ENCODE measurements around the gene PRPS1.
"Not testable (repeated sequence)": the region's sequence is repeated elsewhere in the genome, so short reads cannot be mapped to it uniquely, and the experiment has no call there.

Gene PRPS1

GRCh38 chrX:107630031-107630689 is 1.9 kb downstream of the PRPS1 start:
- DNase-seq, result no peak

- no peak for DNase-seq
Measured at GRCh38 chrX:107632346-107632745, 4.0 kb downstream of the PRPS1 start.

- peak; percentile 18 to 33 for DNase-seq
Measured at GRCh38 chrX:107646735-107647134, 18.4 kb downstream of the PRPS1 start.

- DNase-seq, result no peak
Measured at GRCh38 chrX:107648332-107648731, 20.0 kb downstream of the PRPS1 start.

GRCh38 chrX:107654566-107654871 is 26.2 kb downstream of the PRPS1 start:
- DNase-seq, result no peak

- DNase-seq, result no peak
Measured at GRCh38 chrX:107654872-107655761, 26.8 kb downstream of the PRPS1 start.

- DNase-seq, result no peak
Measured at GRCh38 chrX:107656978-107657377, 28.7 kb downstream of the PRPS1 start.

GRCh38 chrX:107658660-107659059 is 30.4 kb downstream of the PRPS1 start:
- no peak for DNase-seq

- no peak for DNase-seq
Measured at GRCh38 chrX:107659286-107659685, 31.0 kb downstream of the PRPS1 start.

- DNase-seq, result peak; percentile 28 to 39
Measured at GRCh38 chrX:107659768-107660167, 31.5 kb downstream of the PRPS1 start.

- no peak for DNase-seq
Measured at GRCh38 chrX:107662145-107662544, 33.8 kb downstream of the PRPS1 start.

GRCh38 chrX:107662824-107663223 is 34.5 kb downstream of the PRPS1 start:
- DNase-seq, result no peak

- no peak for DNase-seq
Measured at GRCh38 chrX:107666931-107667330, 38.6 kb downstream of the PRPS1 start.

GRCh38 chrX:107667426-107667825 is 39.1 kb downstream of the PRPS1 start:
- DNase-seq, result no peak

GRCh38 chrX:107668710-107669109 is 40.4 kb downstream of the PRPS1 start:
- DNase-seq, result not testable (repeated sequence)

- no peak for DNase-seq
Measured at GRCh38 chrX:107669261-107669660, 41.0 kb downstream of the PRPS1 start.

GRCh38 chrX:107669885-107670628 is 41.7 kb downstream of the PRPS1 start:
- DNase-seq, result no peak

- not testable (repeated sequence) for DNase-seq
Measured at GRCh38 chrX:107671256-107671655, 42.9 kb downstream of the PRPS1 start.

- DNase-seq, result peak; percentile 53
Measured at GRCh38 chrX:107672955-107673378, 44.7 kb downstream of the PRPS1 start.

- DNase-seq, result no peak
Measured at GRCh38 chrX:107673431-107673830, 45.1 kb downstream of the PRPS1 start.

GRCh38 chrX:107673933-107674479 is 45.7 kb downstream of the PRPS1 start:
- DNase-seq, result peak; percentile 40 to 42

- peak; percentile 27 to 31 for DNase-seq
Measured at GRCh38 chrX:107674480-107675364, 46.4 kb downstream of the PRPS1 start.
